Activated gamma-delta T cell treated with Interleukin-2 at 50 U/mL for 16 hours (primary cell): ENCODE results near the gene PIK3C2G.
"Not testable (repeated sequence)": the region's sequence is repeated elsewhere in the genome, so short reads cannot be mapped to it uniquely, and the experiment has no call there.

Experiments used
- DNase-seq: peaks from one replicate; pipeline ENCODE4 v3.0.0-alpha.2; 2020

The PIK3C2G gene

DNA sequence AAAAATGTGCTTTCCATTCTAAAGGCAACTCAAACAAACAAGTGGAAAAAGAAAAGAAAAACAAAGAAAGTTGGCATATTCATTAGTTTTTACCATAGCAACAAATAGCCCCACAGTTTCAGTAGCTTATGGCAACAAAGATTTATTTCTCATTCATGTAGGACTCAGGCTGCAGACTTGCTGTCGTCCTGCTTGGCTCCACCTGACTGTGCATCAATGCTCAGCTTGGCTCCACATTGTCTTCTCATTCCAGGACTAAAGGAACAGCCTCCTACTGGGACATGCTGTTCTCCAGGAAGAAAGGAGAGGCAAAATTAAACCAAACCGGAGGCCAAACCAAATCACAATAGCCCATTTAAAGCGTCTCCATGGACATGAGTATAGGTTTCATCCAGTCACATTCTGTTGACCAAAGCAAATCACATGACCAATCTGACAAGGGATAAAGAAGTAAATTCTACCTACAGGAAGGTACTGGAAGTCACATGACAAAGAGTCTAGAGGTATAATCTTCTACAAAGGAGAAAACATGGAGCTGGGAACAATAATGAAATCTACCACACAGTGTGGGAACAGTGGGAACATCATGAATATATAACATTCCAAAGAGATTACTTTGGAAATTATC lies 222.5 kb downstream of the PIK3C2G start:
- DNase-seq = no peak

DNA sequence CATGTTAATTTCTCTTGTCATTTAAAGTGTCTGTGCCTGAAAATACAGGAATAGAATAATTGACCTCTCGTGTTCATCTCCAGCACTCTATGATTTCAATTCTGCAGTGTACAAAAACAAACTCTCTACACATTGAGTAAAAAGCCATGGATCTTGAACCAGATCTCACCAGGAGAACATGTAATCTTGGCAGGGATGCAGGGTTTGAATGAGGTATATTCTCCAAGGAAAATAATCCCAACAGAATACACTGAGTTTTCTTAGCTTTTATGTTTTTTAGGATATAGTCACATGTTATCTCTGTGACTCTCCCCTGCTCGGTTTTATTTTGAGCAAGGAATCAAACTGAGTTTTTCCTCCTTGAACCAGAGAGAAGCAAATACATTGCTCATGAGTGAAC lies 224.7 kb downstream of the PIK3C2G start:
- DNase-seq = no peak

DNA sequence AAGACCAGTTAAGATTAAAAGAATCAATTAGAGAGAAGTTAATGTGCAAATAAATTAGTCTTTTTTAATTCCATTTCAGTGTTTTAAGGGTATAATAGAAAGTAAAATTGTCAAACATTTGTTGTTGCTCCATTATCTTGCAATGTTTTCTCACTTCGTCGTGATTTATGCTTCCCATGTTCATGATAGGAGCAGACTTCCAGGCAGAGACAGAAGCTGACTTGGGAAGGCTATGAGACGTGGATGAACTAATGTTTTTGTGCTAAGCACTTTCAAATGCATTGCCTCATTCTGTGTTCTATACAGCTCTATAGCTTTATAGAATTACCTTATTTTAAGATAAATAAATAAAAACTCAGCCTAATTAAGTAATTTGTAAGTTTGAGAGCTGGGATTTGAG lies 226.2 kb downstream of the PIK3C2G start:
- DNase-seq = no peak

DNA sequence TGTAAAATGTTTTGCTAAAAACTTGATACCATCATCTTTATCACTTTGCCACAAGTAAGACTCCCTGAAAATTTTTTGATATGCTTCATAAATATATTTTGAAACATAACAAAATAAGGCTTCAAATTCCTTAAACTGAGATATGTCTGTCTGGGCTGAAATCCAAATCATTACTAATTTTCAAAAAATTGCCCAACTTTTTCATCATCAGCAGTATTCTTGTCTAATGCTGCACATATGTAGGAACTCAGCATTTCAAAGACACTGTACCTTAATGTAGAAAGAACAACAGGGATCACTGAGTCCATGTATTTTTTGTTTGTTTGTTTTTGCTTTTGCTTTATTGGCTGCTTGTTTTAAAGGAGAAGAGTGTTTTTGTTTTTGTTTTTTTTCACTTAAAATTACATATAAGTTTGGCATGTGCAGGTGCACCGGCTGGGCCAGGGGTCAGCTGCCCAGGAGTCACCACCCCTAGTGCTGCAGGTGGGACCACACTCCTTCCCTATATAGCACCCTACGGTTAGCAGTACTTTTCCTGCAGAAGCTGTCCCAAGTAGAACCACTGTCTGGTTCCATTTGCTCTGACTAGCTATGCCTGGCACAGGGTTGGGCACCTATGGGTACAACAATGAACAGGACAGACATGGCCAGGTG lies 231.2 kb downstream of the PIK3C2G start:
- DNase-seq = no peak

DNA sequence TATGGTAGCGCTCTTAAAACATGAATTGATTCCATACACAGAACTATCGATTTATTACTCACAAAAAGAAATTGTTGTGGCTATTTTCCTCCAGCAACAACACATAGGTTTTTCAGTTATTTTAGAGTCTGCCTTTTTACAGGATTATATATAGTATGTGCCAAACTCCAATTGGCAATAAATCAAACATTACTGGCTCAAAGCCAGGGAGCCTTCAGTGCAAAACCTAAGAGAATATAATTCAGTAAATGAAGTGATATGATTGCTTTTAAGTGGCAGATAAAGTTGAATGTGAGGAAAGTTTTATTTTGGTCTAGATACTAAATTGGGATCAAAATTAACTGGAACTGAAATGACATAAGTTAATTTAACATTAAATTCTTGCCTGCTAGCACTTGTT lies 234.8 kb downstream of the PIK3C2G start:
- no peak for DNase-seq

DNA sequence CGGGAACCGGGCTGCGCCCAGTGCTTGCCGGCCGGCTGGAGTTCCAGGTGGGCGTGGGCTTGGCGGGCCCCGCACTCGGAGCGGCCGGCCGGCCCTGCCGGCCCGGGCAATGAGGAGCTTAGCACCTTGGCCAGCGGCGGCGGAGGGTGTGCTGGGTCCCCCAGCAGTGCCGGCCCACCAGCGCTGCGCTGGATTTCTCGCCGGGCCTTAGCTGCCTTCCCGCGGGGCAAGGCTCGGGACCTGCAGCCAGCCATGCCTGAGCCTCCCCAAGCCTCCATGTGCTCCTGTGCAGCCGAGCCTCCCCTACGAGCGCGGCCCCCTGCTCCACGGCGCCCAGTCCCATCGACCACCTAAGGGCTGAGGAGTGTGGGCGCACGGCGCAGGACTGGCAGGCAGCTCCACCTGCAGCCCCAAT lies 238.8 kb downstream of the PIK3C2G start:
- not testable (repeated sequence) for DNase-seq

DNA sequence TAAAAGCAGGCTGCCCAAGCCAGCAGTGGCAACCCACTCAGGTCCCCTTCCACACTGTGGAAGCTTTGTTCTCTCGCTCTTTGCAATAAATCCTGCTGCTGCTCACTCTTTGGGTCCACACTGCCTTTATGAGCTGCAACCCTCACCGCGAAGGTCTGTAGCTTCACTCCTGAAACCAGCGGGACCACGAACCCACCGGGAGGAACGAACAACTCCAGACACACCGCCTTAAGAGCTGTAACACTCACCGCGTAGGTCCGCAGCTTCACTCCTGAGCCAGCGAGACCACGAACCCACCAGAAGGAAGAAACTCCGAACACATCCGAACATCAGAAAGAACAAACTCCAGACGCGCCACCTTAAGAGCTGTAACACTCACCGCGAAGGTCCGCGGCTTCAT lies 239.4 kb downstream of the PIK3C2G start:
- not testable (repeated sequence) for DNase-seq

DNA sequence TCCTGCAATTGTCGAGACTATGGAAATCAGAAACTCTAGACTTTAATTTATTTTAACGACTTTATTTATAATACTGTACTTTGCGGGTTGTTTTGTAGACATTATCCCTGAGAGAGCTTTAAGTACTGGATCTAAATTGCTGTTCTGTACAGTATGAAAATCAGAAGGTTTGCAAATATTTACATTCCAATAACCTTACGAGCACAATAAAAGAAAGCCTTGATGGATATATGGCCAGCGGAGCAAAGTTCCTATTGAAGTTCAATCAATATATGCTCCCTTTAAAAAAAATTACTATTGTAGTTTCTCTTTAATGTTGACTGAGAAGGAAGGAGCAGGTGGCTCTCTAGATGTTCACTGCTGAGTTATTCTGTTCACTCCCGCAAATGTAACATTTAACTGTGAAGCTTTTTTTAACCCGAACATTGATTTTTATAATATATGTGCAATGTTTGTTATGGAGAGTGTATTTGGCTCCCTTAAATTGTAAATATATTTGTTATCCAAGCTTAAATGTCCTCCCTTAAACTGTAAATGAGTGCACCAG lies 241.2 kb downstream of the PIK3C2G start:
- no peak for DNase-seq

DNA sequence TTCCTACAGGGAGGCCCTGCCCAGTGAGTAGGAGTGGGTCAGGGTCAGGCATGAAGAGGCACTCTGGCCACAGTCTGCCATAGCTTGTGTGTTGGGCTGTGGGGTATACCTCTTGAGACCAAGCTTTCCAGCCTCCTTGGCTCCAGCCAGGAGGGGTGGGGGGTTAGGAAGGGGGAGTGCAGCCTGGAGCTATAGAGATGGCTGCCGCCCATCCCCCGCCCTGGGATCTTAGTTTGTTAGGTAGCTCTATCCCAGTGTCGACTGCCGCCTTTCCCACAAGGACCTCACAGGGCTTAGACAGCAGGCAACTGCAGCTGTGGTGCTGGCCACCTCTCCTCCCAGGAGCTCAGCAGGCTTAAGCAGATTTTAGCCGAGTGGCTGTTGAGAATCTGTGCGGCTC lies 260.1 kb downstream of the PIK3C2G start:
- DNase-seq = no peak

DNA sequence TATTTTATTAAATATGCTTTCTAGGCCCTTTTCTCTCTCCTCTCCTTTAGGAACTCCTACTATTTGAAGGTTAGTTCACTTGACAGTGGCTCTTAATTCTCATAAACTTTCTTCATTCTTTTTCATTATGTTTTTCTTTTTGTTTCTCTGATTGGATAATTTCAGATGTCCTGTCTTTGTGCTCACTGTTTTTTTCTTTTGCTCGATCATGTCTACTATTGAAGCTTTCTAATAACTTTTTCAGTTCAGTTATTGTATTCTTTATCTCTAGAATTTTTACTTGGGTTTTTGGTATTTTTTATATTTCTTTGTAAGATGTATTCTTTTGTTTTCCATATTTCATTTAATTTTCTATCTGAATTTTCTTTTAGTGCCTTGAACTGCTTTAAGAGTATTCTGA lies 261.5 kb downstream of the PIK3C2G start:
- DNase-seq = no peak

DNA sequence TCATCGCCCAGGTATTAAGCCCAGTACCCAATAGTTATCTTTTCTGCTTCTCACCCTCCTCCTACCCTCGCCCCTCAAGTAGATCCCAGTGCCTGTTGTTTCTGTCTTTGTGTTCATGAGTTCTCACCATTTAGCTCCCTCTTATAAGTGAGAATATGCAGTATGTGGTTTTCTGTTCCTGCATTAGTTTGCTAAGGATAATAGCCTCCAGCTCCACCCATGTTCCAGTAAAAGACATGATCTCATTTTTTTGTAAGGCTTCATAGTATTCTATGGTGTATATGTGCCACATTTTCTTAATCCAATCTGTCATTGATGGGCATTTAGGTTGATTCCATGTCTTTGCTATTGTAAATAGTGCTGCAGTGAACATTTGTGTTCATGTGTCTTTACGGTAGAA lies 281.2 kb downstream of the PIK3C2G start:
- DNase-seq = not testable (repeated sequence)

DNA sequence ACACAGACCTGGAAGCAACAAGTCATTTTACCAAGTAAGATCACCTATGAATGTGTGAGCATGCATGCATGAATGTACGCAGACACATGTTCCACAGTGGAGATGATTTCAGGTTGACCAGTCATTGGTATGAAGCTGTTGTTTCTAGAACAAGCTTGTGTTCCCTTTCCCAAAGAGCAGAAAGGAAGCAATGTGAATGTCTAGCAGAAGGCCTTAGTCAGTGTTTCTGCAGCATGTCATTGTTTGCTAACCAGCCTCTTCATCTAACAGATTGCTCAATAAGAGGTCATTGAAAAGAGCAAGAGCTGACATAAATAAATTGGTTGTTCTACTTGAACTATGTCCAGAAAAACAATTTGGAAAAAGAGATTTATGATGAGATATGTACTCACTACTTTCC lies 285.1 kb downstream of the PIK3C2G start:
- no peak for DNase-seq

DNA sequence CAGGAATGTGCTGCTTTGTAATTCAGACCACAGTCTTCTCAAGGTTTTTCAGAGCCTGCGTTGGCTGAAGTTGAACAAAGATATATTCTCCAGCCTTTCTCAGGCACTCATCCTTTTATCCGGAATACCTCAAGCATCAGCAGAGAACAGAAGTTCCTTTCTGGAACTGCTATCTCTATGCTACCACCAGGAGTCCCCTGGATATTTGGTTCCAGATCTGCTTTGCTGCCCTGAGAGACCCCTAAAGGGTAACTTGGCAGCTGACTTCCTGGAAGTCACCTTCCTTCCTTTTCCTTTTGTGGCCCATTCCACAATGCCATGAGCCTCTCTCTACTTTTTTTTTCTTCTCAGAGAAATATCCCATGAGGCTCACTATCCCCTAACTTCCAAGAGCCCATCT lies 288.3 kb downstream of the PIK3C2G start:
- no peak for DNase-seq

DNA sequence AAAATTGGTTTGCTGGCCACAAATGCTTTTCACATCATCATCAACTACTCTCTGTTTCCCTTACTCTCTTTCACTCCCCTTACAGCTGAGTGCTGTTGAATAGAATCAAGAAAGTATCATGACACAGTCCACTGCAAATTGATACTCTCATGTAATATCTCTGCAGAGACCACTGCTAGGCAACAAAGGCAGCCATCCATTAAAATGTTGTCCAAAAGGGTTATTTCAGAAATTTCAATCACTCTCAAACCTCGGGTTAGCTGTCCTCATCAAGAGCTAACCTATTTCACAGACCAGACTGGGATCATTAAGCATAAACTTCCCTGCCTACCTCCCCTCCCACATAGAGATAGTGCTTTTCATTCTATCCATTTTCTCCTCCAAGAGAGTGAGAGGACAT lies 289.8 kb downstream of the PIK3C2G start:
- no peak for DNase-seq

DNA sequence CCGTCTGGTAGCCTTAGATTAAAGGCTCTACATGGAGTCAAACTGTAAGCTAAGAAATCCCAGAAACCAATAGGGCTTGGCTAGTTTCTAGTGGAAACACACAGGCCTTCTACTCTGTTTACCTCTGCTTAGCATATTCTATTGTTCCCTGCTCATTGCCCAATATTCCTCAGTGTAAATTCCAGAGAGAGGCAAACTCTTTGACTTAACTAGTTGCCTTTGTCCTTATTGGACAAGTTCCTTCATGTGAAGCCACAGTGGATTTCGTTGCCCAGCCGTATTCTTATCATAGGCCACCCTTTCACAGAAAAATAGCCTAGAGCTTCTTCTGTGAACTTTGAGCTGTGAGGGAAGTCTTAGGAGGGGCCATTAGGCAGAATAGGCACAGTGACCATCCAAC lies 290.4 kb downstream of the PIK3C2G start:
- DNase-seq = no peak

DNA sequence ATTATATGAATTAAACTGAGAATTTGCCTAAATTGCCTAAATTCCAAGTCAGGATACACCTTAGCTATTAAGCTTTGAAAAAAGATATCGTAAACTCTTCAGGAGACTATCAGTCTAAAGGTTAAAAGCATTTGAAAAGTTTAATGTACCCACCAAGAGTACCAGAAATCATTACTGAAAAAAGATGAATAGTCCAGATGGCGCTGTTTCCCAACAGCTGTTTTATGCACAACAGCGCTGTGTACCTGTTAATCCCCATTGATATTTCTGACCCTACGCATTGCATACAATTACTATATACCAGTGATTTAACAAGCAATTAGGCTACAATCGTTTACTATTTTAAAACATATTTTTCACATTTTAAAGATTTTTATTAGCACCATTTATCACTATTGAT lies 291.5 kb downstream of the PIK3C2G start:
- DNase-seq = no peak

DNA sequence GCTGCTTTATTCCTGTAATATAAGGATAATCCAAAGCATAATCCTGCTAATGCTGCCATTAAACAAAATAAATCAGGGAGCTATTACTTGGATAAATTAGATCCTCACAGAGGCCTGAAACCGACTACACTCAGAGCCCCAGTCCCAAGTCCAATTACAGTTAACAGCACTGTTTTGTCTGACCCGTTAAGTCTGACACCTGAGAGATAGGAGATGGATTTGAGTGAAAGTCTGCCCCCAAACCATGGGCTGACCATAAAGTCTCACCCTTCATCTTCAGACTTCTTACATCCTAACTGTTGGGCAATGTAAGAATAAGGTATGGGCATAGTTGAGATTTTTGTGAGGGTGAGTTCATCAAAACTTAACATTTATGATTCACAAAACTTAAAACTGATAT lies 294.8 kb downstream of the PIK3C2G start:
- no peak for DNase-seq

DNA sequence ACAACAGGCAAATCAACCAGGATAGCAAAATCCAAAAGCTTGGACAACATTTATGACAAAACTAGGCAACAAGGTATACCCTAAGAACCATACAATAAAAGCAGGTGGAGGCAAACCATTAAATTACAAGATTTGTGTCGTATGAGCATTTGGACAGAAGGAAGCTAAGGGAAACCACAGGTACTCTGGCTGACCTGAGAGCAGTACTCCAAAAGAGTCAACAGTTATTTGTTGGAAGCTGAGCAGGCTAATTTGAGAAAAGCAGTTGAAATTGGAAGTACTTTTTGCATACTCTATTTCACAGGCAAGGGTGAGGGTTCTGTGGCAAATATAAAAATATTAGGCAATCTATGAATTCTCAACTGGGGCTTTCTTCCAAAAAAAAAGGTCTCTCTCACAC lies 297.9 kb downstream of the PIK3C2G start:
- no peak for DNase-seq

DNA sequence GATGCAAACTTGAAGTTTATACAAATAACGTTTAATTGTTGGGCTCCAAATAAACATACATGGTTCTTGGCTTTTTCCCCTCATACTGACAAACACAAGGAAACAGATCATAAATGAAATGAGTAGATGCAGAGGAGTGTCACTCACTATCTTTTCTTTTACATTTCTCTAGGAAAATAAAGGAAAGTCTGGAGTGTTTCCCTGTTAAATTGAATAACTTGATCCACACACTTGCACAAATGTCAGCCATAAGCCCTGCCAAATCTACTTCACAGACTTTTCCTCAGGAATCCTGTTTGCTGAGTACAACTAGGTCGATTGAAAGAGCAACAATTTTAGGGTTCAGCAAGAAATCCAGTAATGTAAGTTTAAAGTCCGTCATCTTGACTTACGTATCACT lies 301.2 kb downstream of the PIK3C2G start:
- DNase-seq = no peak

DNA sequence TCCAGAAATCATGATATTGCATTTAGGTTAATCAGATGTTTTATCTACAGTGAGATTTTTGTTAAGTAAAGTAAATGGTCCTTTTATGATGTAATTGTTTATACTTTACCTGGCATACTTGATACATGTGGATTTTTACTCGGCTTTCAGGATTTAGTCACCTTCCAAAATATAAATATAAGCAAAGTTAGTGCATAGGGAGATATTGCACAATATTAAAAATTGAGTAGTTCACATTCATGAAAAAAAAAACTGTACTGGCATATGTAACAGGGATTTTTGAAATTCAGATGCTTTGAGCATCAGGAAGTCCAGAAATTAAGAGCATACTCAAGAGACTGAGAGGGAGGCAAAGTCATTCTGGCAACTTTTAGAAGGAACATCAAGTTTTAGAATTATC lies 303.0 kb downstream of the PIK3C2G start:
- DNase-seq = no peak

DNA sequence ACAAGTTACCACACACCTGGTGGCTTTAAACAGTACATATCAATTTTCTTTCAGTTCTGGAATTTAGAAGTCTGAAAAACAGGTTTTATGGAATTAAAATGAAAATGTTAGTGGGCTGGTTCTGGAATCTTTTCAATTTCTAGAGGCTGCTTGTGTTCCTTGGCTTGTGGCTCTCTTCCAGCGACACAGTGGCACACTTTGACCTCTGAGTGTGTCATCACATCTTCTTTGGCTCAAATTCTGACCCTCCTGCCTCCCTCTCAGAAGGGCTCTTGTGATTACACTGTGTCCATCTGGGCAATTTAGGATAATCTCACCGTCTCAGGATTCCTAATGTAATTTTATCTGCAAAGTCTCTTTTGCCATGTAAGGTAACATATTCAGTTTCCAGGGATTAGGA lies 306.5 kb downstream of the PIK3C2G start:
- DNase-seq = no peak

DNA sequence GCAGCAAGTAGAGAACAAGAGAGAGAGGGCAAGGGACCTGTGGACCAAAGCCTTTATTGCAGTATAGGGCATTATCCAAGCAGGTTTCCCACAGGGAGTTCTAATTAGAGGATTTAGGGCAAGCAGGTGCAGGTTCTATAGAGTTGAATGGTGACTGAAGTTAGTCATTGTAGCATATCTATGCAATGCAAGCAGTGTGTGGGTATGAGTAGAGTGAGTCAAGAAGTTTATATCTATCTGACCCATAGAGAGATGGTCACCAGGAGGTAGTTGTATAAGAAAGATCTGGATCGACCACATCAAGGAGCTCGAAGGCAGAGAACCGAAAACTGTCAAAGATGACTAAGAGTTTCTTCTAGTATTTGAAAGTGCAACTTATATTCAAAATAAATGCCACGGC lies 309.2 kb downstream of the PIK3C2G start:
- no peak for DNase-seq

DNA sequence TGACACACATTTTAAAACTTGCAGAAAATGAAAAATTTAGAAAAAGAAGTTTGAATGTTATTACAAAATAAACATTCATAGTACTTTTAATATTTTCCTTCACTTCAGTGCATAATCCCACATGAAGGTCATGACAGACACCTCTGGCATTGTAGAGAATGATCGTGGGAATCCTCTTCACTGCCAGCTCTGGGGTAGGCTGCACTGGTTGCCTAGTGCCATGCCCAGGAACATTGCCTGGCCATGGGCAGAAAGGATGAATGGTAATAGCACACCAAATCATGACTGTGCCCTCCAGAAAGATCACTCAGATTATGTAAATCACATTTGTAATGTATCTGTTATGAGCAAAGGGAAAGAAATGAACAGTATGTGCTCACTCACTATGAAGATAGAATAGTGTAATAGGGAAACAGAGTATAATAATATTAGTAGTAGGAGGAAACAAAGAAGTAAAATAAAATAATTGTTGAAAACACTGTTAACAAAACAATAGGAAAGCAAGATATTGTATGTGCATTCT lies 314.8 kb downstream of the PIK3C2G start:
- DNase-seq = no peak

DNA sequence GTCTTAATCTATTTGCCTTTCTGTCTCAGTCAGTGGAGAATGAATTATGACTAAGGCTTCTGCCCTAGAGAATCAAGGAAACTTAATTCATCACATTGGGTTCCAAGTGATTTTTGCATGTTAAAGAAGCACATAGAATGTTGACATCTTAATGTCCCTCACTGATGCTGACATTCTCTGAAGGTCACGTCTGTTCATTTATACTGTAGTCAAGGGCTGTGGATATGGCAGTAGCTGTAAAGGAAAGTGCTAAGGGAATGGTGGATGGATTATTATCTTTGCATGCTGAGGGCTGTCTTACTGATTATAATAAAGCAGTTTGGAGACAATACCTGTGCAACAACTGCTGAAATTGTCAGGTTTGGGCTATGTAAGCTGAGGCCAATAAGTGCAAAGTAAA lies 315.3 kb downstream of the PIK3C2G start:
- no peak for DNase-seq

DNA sequence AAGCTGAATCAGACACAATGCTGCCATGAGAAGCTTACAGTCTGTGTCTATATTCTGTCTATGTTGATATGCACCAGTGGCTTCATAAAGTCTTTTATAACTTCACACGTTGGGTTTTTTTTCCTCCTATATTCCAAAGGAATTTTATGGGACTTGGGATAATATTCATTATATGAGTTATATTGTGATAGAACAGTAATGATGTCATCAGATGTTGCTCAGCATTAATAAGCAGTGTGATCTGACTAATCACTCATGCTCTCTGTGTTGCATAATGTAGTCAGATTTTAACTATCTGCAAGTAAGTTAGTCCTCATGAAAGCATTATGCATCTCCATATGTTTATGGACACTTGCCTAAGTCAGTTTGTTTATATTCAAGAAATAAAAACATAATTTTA lies 316.9 kb downstream of the PIK3C2G start:
- DNase-seq = no peak
